ENCODE data around the gene TMEM62.
A peak's percentile ranks its signal among the peaks of the same experiment; 100 is the strongest.
"Not testable (repeated sequence)": the region's sequence is repeated elsewhere in the genome, so short reads cannot be mapped to it uniquely, and the experiment has no call there.

Gene TMEM62

DNA sequence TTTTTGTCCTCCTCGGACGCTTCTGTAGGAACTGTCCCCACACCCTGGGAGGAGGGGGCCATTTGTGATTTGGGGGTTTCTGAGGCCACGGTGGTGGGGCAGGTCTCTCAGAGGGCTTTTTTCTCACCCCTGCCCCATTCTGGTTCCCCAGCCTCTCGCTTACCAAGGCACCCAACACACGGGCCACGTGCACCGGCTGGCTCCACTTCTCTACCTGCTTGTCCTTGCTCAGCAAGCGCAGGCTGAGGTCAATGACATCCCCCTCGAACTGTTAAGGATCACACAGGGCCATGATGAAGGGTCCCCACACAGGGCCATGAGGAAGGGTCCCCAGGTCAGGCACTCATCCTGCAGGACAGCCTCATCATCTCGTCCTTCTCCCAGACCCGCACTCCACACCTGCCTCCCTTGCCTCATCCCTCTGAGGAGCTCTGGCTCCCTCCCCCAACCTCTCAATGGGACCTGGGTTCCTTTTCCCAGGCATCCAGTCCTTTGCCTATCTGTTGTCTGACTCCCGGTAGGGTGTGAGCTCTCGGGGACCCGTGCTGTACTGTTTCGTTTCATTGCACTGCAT lies 76.9 kb downstream of the TMEM62 start:
- DNase-seq (ENCODE audit: low spot score) = no peak

DNA sequence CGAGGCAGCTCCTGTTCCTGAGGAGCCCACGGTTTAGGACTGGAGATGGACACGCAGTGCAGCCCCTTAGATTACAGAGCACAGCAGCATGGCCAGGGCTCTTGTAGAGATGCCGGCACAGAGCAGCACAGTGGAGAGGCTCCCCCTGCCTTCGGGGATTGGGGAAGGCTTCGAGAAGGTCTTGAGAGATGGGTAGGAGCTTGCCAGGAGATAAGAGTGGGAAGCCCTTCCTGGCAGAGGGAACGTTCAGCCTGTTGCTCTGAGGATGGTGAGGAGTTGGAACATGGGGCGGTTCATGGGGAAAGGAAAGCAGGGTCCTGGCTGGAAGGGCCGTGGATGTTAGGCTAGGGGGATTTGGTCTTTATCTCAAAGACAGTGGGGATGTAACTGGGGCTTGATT lies 77.4 kb downstream of the TMEM62 start:
- no peak for DNase-seq (ENCODE audit: low spot score)

DNA sequence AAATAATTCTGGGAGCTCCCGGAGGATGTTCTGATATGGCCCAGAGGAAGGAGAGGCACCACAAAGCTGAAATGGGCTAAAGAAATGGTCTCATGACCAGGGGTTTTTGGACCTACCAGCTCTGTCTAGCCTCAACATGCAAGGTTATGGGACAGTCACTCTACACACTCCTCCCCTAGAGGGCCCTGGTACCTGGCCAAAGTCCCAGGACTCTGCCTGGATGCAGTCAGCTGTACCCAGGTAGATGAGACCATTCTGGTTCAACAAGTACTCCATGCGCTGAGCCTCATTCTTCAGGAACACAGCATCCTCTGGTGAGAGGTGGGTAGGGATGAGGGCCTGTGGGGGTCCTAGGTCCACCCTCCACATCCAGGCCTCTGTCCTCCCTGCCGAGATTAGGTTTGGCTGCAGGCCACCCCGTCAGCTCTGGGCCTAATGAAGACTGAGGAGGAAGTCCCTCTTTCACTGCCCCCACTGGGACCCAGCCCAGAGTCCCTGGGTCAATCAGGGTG lies 77.9 kb downstream of the TMEM62 start:
- DNase-seq (ENCODE audit: low spot score) = no peak

DNA sequence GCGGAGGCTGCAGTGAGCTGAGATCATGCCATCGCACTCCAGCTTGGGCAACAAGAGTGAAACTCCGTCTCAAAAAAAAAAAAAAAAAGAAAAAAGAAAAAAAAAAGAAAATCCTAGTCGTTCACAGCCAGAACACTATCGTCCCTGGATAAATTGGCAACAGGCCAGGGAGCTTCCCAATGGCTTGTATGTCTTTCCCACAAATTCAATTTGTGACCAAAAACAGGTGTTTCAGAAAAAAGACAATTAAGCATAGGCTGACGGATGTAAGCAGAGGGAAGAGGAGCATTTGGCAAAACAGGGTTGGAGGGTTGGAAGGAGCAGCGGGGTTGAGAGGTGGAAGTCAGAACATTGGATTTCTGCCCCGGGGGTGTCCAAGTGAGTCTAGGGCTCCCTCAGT lies 78.9 kb downstream of the TMEM62 start:
- DNase-seq (ENCODE audit: low spot score) = no peak

DNA sequence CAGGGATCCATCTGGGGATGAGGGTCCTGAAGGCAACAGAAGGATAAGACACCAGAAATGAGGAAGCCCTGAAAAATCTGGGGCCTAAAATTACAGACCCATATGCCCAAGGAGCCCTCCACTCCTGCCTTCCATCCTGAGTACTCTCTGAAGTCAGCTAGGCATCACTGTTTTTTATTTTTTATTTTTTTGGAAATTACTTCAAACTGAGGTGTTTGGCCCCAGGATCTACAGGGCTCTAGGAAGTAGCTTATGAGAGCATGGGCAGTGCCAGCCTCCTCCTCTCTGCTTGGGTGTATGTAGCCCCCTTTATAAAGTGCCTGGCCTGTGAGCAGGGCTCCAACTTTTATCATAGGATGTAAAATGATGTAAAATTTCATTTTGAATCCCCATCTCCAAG lies 79.6 kb downstream of the TMEM62 start:
- DNase-seq (ENCODE audit: low spot score) = no peak

DNA sequence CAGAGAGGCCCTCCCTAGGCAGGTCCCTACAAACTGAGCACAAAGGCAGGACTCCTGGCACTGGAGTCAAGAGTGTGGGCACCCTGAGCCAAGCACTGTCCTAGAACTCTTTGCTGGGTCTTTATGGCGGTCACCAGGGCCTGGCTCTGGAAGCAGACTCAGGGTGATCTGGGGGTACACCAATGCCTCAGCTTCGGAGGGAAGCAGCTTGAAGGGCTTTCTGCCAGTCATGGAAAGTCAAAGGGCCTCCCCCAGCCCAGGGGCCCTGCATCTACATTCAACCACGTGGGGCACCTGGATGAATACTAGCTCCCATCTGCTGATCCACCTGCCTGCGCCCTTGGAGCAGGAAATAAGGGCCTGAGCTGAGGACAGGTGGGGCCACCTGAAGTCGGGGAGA lies 80.1 kb downstream of the TMEM62 start:
- no peak for DNase-seq (ENCODE audit: low spot score)

DNA sequence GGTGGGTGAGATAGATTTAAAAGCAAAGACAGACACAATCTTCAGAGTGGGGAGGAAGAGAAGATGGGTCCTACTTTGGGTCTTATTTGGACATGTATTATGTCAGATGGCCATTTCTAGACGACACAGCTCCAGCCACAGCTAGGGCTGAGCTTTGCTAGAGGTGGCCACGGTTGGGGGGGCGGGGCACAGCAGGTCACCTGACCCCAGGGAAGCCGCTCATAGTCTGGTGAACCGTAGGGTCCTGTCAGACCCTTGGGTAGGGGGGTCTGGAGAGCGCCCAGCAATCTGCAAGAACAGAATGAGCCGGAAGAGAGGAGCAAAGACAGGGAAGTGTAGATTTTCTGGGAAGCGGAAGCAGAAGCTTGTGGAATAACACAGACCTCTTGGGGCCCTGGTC lies 80.8 kb downstream of the TMEM62 start:
- no peak for DNase-seq (ENCODE audit: low spot score)

DNA sequence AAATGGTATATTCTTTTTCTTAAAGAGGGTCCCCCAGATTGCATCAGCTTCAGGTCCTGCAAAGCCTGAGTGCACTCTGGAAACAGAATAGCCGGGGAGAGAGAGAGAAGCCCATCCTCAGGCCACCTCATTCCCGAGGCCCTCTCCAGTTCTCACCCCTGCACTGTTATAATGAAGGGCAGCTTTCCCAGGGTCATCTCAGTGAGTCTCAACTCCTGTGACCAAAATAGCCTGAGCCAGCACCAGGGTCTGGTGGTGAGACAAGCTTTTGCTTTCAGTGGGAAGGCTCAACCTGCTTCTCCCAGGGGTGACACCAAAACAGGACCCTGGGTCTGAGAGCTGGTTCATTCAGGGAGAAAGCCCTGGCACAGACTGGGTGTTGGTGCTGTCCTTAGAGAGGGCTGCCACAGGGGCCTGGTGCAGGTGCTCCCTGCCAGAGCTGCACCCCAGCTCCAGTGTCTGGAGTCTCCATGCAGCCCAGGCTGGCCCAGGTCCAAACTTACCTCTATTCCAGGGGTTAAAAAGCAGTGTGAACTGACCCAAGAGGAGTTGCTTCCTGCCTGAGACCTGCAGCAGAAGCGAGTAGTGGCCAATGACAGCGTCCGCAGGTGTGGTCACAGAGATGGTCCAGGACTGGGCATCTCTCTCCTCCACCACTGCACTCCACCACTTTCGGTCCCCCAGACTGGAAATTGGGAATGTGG lies 81.4 kb downstream of the TMEM62 start:
- no peak for DNase-seq (ENCODE audit: low spot score)

DNA sequence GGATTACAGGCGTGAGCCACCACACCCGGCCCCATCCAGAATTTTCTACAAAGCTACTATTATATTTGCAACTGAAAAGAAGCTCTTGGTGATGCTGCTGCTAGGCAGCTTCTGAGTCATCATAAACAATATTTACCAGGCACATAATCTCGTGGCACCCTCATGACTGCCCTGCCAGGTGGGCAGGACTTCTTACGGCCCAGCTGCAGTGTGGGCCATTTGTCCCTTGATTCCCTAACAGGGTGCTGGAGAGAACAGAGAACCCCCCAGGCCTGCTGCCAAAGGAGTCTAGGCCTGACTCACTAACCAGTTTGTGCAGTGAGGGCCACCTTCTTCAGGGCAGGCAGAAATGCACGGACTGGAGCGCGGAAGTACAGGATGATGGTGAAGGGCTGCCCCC lies 82.6 kb downstream of the TMEM62 start:
- no peak for DNase-seq (ENCODE audit: low spot score)

DNA sequence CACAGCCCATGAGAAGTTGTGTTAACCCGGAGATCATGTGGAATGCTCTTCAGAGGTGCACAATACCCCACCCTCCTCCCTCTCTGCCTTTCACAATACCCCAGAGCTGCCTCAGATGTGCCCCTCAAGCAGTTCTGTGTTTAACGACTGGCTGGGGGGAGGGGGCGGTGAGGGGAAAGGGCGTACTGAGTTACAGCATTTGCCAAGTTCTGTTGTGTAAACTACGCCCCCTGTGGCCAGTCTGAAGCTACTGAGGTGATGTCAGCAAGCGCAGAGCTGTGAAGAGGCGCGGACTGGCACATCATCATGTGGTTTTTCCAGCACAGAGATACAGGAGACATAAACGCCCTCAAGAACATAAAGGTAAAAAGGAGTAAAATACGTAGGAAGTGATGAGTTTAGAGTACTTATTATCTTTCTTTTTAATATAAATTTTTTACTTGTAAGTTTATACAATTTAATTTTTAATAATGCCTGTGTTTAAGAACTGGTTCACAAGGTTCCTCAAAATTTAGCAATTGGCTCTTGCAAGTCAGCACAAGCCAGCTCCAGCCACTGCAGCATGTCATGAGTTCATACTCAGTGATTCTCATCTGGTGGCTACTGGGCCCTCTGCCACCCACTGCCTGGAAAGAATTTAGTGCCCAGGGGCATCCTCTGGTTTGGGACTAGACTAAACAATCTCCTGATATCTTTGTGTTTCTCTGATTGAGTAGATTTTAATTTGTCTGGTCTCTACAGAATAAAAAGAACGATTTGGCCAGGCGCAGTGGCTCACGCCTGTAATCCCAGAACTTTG lies 85.7 kb downstream of the TMEM62 start:
- DNase-seq (ENCODE audit: low spot score) = no peak

DNA sequence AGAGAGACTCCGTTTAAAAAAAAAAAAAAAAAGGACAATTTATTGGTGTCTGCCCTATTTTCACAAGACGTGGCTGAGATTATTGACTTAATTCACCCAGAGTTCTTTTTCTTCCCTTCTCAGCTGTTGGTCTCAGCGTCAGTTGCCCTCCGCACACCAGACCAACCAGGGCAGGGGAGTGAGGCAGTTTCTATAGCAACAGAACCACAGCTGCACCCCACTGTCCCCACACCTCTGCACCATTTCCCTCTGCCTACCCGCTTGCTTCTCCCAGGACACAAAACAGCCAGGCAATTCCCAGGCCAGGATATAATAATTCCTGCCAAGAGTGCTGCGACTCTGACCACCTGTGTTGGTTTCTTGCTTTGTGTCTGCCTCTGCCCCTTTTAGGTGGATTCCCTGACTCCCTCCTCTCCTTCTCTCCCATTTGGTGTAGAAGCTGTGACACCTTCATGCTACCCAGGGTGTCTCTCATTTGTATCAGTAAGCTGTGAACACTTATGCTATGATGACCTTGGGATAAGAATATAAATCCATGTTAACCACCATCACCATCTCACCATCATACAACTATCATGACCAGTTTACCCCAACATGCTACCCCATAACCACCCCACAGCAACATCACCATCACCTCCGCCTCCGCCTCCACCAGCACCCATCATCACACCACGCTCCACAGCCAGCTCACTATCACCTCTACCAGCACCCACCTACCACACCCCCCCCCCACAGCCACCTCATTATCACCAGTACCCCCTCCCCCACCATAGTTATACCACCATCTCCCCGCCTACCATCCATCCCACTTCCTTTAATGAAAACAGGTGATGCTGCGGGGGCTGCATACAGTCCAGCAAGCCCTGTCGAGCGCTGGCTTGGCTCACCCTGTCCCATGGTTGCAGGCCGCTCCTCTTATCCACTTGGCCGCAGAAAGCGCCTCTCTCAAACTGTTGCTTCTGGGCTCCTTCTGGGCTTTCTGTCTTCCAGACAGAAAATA lies 86.8 kb downstream of the TMEM62 start:
- no peak for DNase-seq (ENCODE audit: low spot score)

DNA sequence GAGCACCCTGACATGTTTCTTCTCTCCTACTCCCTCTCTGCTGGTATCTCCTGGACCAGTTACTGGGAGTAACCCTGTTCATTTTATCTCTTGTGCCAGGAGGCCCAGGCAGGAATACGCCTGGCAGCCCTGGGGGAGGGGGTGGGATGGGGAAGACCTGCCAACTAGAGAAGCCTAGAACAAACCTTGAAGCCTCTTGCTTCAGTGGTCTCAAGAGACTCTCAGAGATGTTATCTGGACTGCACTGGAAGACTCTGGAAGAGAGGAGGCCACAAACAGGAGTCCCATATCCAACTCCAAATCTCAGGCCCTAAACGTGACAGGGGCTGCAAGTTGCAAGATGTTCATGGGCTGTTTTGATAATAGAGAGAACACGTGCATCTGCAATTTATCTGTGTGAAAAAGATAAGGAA lies 87.6 kb downstream of the TMEM62 start, which contains the start of gene EPB42:
TSS of gene EPB42 (minus strand) at position 28 of the 413 bp plus-strand sequence. CDS start 193 bp downstream, outside the sequence.
- no peak for DNase-seq (ENCODE audit: low spot score)

DNA sequence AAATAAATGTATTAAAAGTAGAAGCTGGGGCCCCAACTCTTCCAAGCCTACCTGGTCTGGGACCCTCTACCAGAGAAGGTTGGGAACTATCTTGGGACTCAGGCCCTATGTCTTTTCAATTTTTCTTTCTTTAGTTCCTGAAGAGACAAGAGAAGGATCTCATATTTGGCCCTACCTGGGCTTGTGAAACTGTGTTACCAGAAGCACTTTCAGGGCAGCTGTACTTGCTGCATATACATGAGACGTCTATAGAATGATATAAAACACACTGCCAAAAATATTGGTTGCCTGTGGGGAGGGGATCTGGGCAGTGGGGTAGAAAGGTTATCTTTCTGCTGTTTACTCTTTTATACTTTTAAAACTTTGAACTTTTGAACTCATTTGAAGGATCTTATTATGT lies 88.0 kb downstream of the TMEM62 start:
- no peak for DNase-seq (ENCODE audit: low spot score)

DNA sequence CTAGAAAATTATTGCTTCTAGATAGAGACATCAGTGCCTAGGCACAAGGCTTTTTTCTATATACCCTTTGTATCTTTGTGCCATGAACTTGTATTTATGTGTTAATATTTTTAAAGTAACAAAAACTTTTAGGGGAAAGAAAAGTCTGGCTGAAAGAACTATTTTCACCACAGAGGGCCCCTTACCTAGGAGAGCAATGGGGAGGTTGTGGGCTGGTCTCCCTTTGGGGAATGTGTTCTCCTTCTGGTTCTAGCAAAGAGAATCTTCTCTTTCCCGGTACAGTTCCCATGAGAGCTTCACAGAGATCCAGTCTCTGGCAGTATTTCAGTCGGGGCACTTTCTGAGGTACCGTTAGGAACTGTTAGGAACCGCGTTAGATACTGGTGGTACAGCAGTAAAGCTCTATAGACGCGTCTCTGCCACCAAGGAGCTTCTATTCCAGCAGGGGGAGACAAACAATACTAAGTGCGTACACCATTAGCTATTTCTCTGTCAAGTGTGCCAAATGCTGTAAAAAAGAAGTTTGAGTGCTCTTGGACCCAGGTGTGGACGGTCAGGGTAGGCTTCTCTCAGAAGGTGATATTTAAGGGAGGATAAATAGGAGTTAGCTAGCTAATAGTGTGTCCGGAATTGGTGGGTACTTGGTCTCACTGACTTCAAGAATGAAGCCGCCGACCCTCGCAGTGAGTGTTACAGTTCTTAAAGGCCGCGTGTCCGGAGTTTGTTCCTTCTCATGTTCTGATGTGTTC lies 92.0 kb downstream of the TMEM62 start:
- DNase-seq (ENCODE audit: low spot score) = peak; percentile 63

DNA sequence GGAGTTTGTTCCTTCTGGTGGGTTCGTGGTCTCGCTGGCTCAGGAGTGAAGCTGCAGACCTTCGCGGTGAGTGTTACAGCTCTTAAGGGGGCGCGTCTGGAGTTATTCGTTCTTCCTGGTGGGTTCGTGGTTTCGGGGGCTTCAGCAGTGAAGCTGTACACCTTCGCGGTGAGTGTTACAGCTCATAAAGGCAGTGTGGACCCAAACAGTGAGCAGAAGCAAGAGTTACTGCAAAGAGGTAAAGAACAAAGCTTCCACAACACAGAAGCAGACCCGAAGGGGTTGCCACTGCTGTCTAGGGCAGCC lies 92.5 kb downstream of the TMEM62 start:
- not testable (repeated sequence) for DNase-seq (ENCODE audit: low spot score)

DNA sequence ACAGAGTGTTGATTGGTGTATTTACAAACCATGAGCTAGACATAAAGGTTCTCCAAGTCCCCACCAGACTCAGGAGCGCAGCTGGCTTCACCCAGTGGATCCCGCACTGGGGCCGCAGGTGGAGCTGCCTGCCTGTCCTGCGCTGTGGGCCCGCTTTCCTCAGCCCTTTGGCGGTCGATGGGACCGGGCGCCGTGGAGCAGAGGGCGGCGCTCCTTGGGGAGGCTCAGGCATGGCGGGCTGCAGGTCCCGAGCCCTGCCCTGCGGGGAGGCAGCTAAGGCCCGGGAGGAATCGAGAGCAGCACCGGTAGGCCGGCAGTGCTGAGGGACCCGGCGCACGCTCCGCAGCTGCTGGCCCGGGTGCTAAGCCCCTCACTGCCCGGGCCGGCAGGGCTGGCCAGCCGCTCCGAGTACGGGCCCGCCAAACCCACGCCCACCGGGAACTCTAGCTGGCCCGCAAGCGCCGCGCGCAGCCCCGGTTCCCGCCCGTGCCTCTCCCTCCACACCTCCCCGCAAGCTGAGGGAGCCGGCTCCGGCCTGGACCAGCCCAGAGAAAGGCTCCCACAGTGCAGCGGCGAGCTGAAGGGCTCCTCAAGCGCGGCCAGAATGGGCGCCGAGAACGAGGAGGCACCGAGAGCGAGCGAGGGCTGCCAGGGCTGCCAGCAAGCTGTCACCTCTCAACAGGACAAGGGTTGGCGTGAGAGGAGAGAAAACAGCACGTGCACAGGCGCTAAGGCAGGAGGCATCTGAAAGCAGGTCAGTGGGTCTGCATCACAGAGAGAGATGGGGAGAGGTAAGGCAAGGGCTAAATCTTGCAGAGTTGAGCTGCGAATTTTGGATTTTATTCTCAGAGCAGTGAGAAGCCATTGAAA lies 93.3 kb downstream of the TMEM62 start:
- DNase-seq (ENCODE audit: low spot score) = no peak

DNA sequence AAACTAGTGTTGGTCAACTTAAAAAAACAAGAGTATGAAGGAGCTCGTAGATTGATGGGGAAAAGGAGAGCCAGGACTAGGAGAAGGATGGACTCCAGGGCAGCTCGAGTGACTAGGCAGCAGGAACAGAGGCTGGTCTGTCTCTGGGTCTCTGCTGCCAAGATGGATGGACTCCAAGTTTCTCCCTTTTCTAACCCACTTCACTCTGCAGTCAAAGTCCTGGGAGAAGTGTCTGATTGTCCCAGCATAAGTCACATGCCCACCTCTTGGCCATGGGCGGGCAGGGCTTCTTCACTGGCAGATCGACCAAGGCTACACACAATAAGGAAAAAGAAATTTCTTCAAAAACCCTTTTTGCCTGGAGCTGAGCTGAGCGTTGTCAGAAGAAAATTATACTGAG lies 96.6 kb downstream of the TMEM62 start:
- no peak for DNase-seq (ENCODE audit: low spot score)

DNA sequence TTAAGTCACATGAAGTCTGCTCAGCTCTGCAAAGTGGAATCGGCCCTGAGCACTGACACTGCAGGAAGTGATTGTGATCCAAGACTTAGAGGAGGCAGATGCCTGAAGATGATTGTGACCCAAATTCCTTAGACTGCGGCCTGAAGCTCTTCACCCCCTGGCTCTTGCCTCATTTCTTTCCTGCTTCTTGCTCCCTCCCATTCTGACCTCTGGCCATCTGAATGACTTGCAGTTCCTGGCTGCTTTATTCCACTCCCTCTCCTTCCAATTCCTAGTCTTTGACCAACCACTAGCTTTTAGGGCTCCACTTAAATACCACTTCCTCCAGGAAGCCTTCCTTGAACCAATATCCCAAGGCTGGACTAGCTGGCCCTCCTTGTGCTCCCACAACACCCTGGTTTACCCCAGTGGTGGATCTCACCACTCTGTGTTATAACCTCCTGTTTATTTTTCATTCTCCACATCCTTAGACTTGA lies 97.3 kb downstream of the TMEM62 start:
- DNase-seq (ENCODE audit: low spot score) = no peak

DNA sequence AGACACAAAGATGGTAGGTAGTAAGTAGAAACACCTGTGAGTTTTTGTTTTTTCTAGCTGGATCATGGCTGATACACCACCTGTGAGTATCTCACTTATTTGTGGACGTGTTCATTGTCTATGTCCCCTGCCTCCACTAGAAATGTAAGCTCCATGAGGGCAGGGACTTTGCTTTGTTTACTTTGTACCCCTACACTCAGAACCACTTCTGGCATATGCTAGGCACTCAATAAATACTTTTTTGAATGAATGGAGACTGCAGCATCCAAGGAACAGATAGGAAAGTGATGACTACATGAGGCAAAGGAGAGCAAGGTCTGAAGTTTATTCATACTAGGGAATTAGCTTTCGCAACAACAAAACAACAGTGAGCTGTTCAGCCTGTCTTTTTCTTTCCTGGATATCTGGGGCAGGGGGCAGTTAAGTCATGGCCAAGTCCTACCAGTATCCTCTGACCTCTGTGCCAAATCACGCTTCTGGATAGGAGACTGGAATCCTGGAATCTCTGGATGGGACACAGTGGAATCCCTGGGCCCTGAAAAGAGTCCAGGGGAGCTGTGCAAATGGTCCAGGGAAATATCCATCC lies 99.0 kb downstream of the TMEM62 start:
- no peak for DNase-seq (ENCODE audit: low spot score)

Data from D341Med (cell line).